Thoracic aorta (tissue), 2 donors: ENCODE data around the gene KIF5C. TPM values are rescaled to one million over a fixed set of nuclear protein-coding genes. Genes with fewer than 3 reads are reported as not detected.

ENCODE experiments used
- ATAC-seq: fragments of 150-250 bp; one replicate; pipeline ENCODE4 v1.8.0; 2017; ENCODE audit warnings: low read depth; ENCODE audit not compliant: insufficient number of reproducible peaks, low FRiP score
- DNase-seq: peaks from one replicate; pipeline ENCODE4 v3.0.0-alpha.2; 2020; ENCODE audit warnings: low spot score
- H3K27ac ChIP-seq, 2 donors: fragments of 200-600 bp; sonication (generic); 1 replicate in 1 of 2; 2 replicates in 1 of 2; pipeline ENCODE4 v1.5.1; 2016; ENCODE audit warnings: mild to moderate bottlenecking in 2 of 2, moderate library complexity in 2 of 2
- H3K27me3 ChIP-seq: fragments of 200-600 bp; sonication (generic); replicated peaks from 2 replicates; pipeline ENCODE4 v1.6.0; 2016; ENCODE audit warnings: mild to moderate bottlenecking; ENCODE audit not compliant: insufficient read depth
- H3K36me3 ChIP-seq: fragments of 200-600 bp; sonication (generic); one replicate; pipeline ENCODE4 v1.5.1; 2016
- H3K4me1 ChIP-seq, 2 donors: fragments of 200-600 bp; sonication (generic); 1 replicate in 1 of 2; 2 replicates in 1 of 2; pipeline versions ENCODE4 v1.5.1 to v1.6.0; 2016; ENCODE audit warnings: low read depth in 2 of 2, mild to moderate bottlenecking in 1 of 2; ENCODE audit not compliant: control insufficient read depth in 1 of 2
- H3K4me3 ChIP-seq: fragments of 200-600 bp; sonication (generic); 2 replicates; pipeline ENCODE4 v1.5.1; 2016; ENCODE audit warnings: mild to moderate bottlenecking
- H3K9me3 ChIP-seq: fragments of 200-600 bp; sonication (generic); 2 replicates; pipeline ENCODE4 v1.5.1; 2016
- total RNA-seq, 2 donors: library from RNA; depleted of rRNA; stranded (reverse); fragments of >200 nt; gene quantifications; one replicate each; pipeline versions ENCODE4 v1.1.0 to v1.2.3, GENCODE V29; 2016
- TF ChIP-seq, protein P1 (sequence below): fragments of 200-600 bp; sonication (generic); IDR thresholded peaks from one replicate; pipeline ENCODE4 v1.5.1; 2019; ENCODE audit warnings: antibody characterized with exemption

The KIF5C gene
- total RNA-seq, 2 donors from 2014 or later, result 4.5 to 7.3 TPM

DNA sequence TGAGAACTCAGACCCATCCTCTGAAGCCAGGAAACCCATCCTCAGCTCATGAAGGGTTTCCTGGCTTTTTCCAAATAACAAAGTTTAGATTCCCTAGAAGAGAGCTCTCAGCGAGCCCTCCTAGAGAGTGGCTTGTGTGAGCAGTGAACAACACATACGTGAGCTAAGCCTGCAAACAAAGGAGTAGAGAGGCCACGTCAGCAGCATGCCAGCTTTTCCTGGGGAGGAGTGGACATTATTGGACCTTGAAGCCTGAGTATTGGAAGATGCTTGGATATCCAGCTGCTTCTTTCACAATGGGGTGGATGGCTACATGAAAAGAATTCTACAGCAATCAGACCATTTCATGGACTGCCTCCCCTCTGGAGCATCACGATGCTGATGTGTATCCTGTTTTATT, 21.1 kb downstream of the KIF5C start:
- H3K9me3 ChIP-seq, result peaks cover 9% of the 10 kb centered on the region
- DNase-seq, result no peak

DNA sequence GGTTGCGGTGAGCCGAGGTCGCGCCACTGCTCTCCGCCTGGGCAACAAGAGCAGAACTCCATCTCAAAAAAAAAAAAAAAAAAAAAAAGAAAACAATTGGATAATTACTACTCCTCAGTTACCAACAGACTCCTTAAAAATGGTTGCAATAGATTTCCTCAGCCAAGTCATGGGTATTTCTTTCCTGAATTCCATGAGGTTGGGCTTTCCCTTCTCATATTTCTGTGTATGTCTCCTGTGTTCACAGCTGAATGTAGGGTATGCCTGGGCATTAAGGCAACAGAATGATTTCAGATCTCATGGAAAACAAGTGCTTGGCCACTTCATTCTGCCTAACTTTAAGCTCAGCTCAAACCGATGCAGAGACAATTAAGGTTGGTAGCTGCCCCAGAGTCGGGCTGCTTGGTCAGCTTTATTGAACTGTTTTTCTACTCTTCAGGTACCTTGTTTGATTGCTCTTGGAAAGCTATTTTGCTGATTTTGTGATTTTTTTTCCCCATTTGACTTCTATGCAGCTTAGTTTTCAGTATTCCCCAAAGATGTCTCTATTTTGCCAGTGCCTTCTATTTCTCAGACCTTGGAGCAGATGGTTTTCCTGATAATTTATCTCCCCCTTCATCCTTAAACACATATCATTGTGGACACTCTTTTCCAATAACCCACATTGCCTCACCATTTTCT, 24.8 kb downstream of the KIF5C start:
- H3K36me3 ChIP-seq, result no peaks in the 10 kb centered on the region
- no peaks in the 10 kb centered on the region for H3K27me3 ChIP-seq
- H3K4me3 ChIP-seq, result no peak overlapping the region
- DNase-seq (no peak), ATAC-seq (no peak)
- H3K9me3 ChIP-seq, result no peaks in the 10 kb centered on the region
- TF ChIP-seq, protein P1, sequence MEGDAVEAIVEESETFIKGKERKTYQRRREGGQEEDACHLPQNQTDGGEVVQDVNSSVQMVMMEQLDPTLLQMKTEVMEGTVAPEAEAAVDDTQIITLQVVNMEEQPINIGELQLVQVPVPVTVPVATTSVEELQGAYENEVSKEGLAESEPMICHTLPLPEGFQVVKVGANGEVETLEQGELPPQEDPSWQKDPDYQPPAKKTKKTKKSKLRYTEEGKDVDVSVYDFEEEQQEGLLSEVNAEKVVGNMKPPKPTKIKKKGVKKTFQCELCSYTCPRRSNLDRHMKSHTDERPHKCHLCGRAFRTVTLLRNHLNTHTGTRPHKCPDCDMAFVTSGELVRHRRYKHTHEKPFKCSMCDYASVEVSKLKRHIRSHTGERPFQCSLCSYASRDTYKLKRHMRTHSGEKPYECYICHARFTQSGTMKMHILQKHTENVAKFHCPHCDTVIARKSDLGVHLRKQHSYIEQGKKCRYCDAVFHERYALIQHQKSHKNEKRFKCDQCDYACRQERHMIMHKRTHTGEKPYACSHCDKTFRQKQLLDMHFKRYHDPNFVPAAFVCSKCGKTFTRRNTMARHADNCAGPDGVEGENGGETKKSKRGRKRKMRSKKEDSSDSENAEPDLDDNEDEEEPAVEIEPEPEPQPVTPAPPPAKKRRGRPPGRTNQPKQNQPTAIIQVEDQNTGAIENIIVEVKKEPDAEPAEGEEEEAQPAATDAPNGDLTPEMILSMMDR, result no peak
- H3K27ac ChIP-seq, result no peak overlapping the region
- H3K4me1 ChIP-seq, result no peaks in the 10 kb centered on the region

More for the DNA sequence above, 21.1 kb downstream of the KIF5C start:
- Histone ChIP-seq H3K27ac (no peak overlapping the region), H3K4me3 (no peak overlapping the region), H3K27me3 (no peaks in the 10 kb centered on the region), H3K4me1 (no peaks in the 10 kb centered on the region), H3K36me3 (no peaks in the 10 kb centered on the region)
- TF ChIP-seq, protein P1, result no peak
- ATAC-seq, result no peak

DNA sequence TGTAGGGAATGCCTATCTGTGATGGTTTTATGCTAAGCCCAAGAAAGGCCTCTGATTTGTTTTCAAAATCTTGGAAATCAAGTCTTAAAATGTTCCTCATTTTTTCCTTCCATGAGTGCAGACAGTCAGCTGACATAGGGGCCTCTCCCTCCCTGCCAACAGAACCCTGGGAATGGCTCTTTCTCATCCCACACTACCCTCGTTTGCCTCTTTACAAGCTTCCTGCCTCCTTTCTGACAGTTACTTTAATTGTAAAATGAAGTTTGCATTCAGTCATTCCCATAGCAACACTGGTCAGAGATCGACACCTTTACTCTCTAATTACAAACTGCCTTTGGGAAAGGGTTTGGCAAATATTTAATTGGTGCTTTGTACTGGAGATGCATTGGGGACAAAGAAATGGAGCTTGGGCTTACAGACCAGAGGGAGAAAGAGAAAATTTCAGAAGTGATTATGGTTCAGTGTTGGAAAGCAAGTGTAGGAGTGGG, 25.4 kb downstream of the KIF5C start:
- Histone ChIP-seq H3K4me1 (no peaks in the 10 kb centered on the region), H3K4me3 (no peak overlapping the region), H3K27me3 (no peaks in the 10 kb centered on the region), H3K27ac (no peak overlapping the region), H3K36me3 (no peaks in the 10 kb centered on the region), H3K9me3 (no peaks in the 10 kb centered on the region)
- ATAC-seq (no peak), DNase-seq (no peak)
- TF ChIP-seq, protein P1, result no peak

DNA sequence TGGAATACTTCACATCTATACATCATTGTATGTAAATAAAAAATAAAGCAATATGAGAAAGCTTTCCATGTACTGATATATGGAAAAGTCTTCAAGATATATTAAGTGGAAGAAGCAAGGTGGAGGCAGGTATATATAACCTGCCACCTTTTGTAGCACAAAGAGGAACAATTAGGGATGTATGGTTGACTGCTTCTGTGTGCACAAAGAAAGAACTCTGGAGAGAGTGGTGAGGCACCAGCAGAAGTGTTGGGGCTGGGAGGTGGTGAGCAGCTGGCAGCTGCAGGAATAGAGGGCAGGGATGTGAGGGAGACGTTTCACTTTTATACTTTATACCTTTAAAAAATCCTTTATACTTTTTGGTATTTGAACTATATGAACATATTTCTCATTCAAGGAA, 26.1 kb downstream of the KIF5C start:
- Histone ChIP-seq H3K9me3 (no peaks in the 10 kb centered on the region), H3K4me3 (no peak overlapping the region), H3K27ac (no peak overlapping the region), H3K27me3 (no peaks in the 10 kb centered on the region), H3K4me1 (no peaks in the 10 kb centered on the region), H3K36me3 (no peaks in the 10 kb centered on the region)
- TF ChIP-seq, protein P1, result no peak
- DNase-seq (no peak), ATAC-seq (no peak)

DNA sequence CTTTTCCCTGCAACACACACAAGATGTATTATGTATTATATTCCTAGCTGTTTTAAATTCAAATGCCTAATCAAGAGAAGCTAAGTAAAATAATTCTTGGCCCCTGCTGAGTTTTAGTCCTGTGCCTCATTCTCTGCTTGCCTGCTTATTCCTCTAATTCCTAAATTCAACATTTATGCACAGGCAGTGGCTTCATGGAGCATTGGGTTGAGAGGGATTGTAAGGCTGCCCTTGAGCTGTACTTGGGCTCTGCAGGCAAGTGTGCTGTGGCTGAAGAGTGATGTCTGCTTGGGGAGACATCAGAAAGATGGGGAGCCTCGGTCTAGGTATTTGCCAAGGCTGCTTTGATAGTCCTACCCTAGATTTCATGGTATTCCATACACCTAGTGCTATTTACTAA, 27.8 kb downstream of the KIF5C start:
- Histone ChIP-seq H3K36me3 (no peaks in the 10 kb centered on the region), H3K4me1 (no peaks in the 10 kb centered on the region), H3K9me3 (no peaks in the 10 kb centered on the region), H3K27ac (no peak overlapping the region), H3K4me3 (no peak overlapping the region), H3K27me3 (no peaks in the 10 kb centered on the region)
- no peak for DNase-seq
- TF ChIP-seq, protein P1, result no peak
- no peak for ATAC-seq
